Smooth muscle cell of the pulmonary artery (primary cell): ENCODE results near the gene GNL3L. TPM values are rescaled to one million over a fixed set of nuclear protein-coding genes. Genes with fewer than 3 reads are reported as not detected.

Experiments
- total RNA-seq: library from RNA; depleted of rRNA; stranded (reverse); fragments of >200 nt; gene quantifications from 2 replicates; pipeline ENCODE4 v1.2.3, GENCODE V29; 2014

GNL3L gene, protein sequence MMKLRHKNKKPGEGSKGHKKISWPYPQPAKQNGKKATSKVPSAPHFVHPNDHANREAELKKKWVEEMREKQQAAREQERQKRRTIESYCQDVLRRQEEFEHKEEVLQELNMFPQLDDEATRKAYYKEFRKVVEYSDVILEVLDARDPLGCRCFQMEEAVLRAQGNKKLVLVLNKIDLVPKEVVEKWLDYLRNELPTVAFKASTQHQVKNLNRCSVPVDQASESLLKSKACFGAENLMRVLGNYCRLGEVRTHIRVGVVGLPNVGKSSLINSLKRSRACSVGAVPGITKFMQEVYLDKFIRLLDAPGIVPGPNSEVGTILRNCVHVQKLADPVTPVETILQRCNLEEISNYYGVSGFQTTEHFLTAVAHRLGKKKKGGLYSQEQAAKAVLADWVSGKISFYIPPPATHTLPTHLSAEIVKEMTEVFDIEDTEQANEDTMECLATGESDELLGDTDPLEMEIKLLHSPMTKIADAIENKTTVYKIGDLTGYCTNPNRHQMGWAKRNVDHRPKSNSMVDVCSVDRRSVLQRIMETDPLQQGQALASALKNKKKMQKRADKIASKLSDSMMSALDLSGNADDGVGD
- 26.3 and 36.1 TPM in 2 replicates for total RNA-seq

DNA sequence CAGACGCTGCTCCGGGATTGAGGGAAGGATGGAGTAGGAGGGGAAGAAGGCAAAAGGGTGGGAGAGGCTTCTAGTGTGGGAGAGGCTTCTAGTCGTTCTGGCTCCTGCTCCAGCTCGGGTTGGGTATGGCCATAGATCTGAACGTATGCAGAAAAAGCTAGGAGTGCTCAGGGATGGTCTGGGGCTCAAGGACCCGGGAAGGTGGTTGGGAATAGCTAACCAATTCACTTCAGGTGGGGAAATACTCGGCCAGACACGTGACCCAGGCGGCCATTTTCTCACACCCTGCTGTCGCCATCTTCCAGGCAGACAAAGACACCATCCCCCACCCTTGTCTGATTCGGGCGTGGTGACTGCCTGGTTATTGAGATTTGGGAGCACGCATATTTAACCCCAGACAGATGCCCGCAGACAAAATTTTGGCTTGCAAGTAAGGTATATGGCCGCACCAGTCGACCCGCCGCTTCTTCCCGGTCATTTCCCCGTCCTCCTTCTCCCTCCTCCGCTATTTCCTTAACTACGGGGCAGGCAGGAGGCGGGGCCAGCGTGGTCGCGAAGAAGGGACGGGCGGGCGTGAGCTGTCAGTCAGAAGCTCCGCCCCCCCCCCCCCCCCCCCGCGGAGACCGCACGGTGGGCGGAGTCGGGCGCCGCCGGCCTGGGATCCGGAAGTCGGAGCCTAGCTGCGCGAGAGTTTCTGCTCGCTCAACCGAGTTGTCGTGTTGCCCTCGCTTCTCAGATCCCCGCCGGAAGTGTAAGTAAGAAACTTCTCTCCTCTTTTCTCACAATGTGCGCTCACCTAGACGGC, at the start of gene GNL3L:
Gene GNL3L (plus strand): TSS at position 668 of the 805 bp plus-strand sequence. CDS start 2,348 bp downstream, outside the sequence.

DNA sequence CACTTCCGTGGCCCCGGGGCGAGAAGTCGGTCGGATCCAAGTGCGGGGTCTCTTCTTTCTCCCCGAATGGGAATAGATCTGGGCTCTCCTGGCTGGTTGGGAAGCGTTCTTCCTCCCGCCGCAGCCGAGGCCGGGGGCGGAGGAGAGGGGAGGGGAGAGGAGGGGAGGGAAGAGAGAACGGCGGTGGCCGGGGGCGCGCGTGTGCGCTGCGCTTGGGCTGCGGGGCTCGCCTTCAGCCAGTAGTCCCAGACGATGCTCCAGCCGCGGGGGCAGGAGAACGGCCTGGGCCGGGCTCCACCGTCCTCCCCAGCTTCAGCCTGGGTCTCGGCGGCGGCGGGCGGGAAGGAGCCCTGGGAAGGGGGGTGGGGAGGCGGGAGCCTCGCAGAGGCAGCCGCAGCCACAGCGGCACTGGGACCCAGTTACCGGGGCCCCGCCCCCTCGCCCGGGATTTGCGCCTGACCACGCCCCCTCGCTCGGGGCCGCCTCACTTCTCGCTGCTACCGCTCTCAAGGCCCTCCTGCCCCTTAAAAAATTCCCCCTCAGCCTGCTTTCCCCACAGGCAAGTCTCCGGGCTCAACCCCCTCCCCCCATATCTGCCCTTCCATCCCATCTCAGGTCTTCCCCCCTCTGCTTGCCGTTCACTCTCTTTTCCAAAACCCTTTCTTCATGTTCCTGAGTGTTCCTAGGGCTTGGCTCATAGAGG, 34.1 kb upstream of the GNL3L start, which contains the start of gene FGD1:
Gene FGD1 (minus strand): TSS at position 421 of the 703 bp plus-strand sequence. CDS start 802 bp downstream, outside the sequence.

Other genes starting within 250 kb of the GNL3L start
- 0.86 and 1.5 TPM in 2 replicates for gene WNK3, start 172.2 kb upstream of the GNL3L start, total RNA-seq
- gene TSR2, start 89.8 kb upstream of the GNL3L start, total RNA-seq: 11.9 and 13.6 TPM in 2 replicates
- 8.5 and 9.5 TPM in 2 replicates for gene FGD1, start 34.0 kb upstream of the GNL3L start, total RNA-seq